Mesodermal cell (in vitro differentiated cells): ENCODE results near the gene SLC28A3.

ENCODE experiments used
- H3K27ac ChIP-seq: 2 replicates; pipeline ENCODE4 v1.7.0; 2013; ENCODE audit warnings: mild to moderate bottlenecking, low read depth, low read length, moderate library complexity; ENCODE audit not compliant: severe bottlenecking
- H3K36me3 ChIP-seq: 2 replicates; pipeline ENCODE4 v1.7.1; 2013; ENCODE audit warnings: mild to moderate bottlenecking, low read length, moderate library complexity; ENCODE audit not compliant: control insufficient read depth, insufficient read depth
- H3K4me1 ChIP-seq: one replicate; pipeline ENCODE4 v1.7.1; 2013; ENCODE audit warnings: mild to moderate bottlenecking, low read length; ENCODE audit not compliant: insufficient read depth, control insufficient read depth, poor library complexity, severe bottlenecking
- H3K4me3 ChIP-seq: 2 replicates; pipeline ENCODE4 v1.7.0; 2013; ENCODE audit warnings: low read length, control low read depth, mild to moderate bottlenecking; ENCODE audit not compliant: insufficient read depth, poor library complexity, severe bottlenecking; ENCODE audit errors: extremely low read depth
- H3K9me3 ChIP-seq: 2 replicates; pipeline ENCODE4 v1.7.1; 2013; ENCODE audit warnings: mild to moderate bottlenecking, low read length, moderate library complexity; ENCODE audit not compliant: control insufficient read depth
- WGBS, 2 experiments: methylation state at CpG; one replicate each; pipeline ENCODE4 v1.1.5; 2013; ENCODE audit warnings: missing lambda C conversion rate in 2 of 2; ENCODE audit not compliant: insufficient coverage in 2 of 2; 5-methylcytosine and 5-hydroxymethylcytosine counted together

Gene SLC28A3

DNA sequence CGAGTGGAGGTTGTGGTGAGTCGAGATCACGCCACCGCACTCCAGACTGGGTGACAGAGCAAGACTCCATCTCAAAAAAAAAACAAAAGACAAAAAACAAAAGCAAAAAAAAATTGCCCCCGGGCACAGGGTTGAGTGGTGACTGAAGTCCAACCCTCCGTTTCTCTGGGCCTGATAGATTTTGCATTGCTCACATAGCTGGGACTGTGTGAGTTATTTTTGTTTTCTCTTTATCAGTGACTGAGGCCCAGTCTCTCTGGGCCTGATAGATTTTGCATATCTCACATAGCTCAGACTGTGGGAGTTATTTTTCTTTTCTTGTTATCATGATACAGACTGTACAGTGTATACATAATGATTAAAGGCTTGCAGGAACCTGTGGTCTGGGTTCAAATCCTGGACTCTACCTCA, 2.6 kb upstream of the SLC28A3 start:
- WGBS, 2 experiments, result 71% methylated on average over 2 of the region's 6 CpGs; no CpG with 5 or more reads in 1 of the 2 experiments
- no peaks in the 10 kb centered on the region for H3K36me3 ChIP-seq
- peak overlapping the region; percentile 59 for H3K27ac ChIP-seq
- H3K9me3 ChIP-seq, result no peaks in the 10 kb centered on the region
- no peaks in the 10 kb centered on the region for H3K4me1 ChIP-seq
- no peak overlapping the region for H3K4me3 ChIP-seq

DNA sequence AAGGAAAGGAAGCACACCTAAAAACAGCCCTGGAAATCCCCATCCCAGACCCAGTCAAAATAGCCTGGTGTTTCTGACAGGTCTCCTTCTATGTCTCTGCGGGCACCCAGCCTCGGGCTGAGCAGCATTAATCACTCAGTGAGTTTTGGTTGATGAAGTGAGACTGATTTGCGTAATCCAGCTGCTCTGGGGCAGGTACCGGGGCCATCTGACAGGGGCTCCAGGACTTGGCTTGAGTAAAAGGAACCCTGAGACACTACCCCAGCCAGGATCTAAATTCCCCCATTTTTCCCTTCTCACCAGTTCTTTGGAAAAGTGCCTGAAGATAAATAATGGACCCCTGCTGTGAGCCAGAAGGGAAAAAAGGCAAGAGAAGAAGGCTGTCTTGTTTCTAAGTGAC, 596 bp downstream of the SLC28A3 start:
- Histone ChIP-seq H3K27ac (no peak overlapping the region), H3K4me3 (no peak overlapping the region)
- whole genome bisulfite sequencing, 2 experiments, result 100% methylated on average over 1 of the region's 4 CpGs; no CpG with 5 or more reads in 1 of the 2 experiments

DNA sequence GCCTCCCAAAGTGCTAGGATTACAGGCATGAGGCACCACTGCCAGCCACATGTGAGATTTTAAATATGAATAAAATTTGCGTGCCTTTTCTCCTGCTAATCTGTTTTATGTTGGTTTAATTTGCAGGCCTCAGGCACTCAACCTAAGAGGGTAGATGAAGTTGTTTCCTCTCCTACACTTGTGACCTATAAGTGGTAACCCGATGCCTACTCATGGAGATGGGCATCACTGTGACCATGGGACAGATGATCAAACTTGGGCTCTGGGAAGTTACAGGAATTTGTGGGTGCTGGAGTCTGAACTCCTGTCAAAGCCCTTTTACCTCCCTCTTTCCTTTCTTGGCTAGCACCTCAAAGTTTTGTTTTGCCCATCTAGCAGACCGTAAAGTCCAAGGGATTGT, 1.1 kb downstream of the SLC28A3 start:
- Histone ChIP-seq H3K36me3 (no peaks in the 10 kb centered on the region), H3K27ac (no peak overlapping the region), H3K4me1 (no peaks in the 10 kb centered on the region), H3K9me3 (no peaks in the 10 kb centered on the region), H3K4me3 (no peak overlapping the region)
- 85 to 100% methylated on average over 2 of the region's 3 CpGs for WGBS, 2 experiments

More for the DNA sequence above, 596 bp downstream of the SLC28A3 start:
- no peaks in the 10 kb centered on the region for H3K36me3 ChIP-seq
- no peaks in the 10 kb centered on the region for H3K9me3 ChIP-seq
- no peaks in the 10 kb centered on the region for H3K4me1 ChIP-seq

DNA sequence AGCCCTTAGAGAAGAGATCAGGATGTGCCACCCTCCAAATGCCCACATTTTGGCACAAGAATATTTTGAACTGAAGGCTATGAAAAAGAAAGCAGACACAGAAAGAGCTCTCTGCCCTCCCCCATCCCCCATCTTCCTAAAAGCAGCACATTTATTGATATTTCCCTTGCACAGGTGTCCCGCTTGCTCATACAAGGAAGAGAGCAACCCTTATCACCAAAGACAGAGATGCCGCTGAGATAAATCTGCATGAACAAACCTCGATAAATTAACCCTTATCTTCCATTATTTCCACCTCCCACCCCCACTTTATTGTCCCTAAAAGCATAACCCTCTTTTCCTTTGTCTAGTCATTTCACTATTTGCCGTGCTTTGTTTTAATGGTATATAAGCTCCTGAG, 1.8 kb downstream of the SLC28A3 start:
- Histone ChIP-seq H3K4me3 (no peak overlapping the region), H3K36me3 (no peaks in the 10 kb centered on the region), H3K4me1 (no peaks in the 10 kb centered on the region), H3K27ac (no peak overlapping the region), H3K9me3 (no peaks in the 10 kb centered on the region)
- WGBS, 2 experiments, result 81 to 92% methylated on average over 3 of the region's 4 CpGs

DNA sequence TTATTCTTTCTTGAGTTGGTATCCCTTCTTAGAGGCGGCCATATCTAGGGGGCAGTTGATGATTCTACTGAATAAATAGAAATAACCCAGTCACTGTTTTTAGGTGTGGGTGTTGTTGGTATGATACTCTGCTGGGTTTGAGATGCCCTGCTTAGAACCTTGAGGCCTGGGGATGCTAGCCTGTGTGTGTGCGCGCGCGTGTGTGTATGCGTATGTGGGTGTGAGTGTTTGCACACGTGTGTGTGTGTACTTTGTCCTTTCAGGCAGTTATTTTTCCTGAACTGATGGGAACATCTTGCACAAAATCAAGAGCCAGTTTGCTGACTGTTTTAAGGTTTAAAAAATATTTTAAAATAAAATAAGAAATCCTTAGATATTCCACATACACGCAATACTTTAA, 3.3 kb downstream of the SLC28A3 start:
- Histone ChIP-seq H3K4me3 (no peak overlapping the region), H3K36me3 (no peaks in the 10 kb centered on the region), H3K27ac (no peak overlapping the region), H3K4me1 (no peaks in the 10 kb centered on the region), H3K9me3 (no peaks in the 10 kb centered on the region)
- WGBS, 2 experiments, result 92 to 100% methylated on average over 6 to 7 of the region's 8 CpGs

DNA sequence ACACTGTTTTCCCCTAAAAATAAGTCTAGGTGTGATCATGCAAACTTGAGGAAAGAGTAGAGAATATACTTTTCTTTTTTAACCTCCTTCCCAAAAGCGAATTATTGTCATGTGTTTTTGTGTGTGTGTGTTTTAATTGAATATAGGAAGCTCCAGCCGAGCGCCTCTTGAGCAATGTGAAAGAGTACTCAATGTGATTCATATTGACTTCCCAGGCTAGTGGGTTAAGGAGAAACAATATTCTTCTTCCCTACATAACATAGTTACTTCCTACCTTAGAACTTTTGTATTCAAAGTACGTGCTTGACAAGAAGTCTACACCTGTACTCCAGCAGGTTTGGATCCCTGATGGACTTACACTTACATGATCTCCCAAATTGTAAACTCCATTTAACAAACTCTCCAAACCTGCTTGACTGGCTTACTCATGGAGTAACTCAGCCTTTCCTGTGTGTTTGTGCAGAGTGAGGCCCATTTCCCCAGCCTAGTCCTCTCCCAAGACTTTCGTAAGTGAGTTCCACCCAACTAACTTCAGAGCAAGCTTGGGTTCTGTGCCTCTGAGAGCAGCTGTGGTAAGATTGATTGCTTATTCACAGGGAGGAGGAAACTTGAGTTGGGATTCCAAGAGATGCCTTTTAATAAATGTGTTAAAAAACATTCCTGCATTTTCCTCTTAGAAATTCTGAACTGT, 9.3 kb downstream of the SLC28A3 start:
- Histone ChIP-seq H3K36me3 (no peaks in the 10 kb centered on the region), H3K9me3 (peaks cover 3% of the 10 kb centered on the region), H3K4me1 (no peaks in the 10 kb centered on the region), H3K27ac (no peak overlapping the region), H3K4me3 (no peak overlapping the region)
- 60 to 85% methylated on average over 1 of the region's 5 CpGs for WGBS, 2 experiments

DNA sequence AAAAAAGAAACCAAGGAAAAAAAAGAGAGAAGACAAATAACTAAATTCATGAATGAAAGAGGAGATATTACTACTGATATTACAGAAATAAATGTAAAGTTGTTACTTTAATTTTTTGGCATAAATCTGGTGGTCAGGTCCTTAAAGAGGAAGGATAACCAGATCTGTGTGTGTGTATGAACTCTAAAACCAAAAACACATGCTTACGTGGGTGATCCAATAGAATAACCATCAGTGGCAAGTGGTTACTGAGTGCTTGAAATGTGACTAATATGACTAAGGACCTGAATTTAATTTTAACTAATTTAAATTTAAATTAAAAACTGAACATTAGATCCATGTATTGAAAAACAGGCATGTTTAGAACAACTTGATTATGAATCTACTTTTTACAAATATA, 10.3 kb downstream of the SLC28A3 start:
- no CpG with 5 or more reads among the region's 1 CpG for WGBS, 2 experiments
- Histone ChIP-seq H3K36me3 (no peaks in the 10 kb centered on the region), H3K4me1 (no peaks in the 10 kb centered on the region), H3K4me3 (no peak overlapping the region), H3K27ac (no peak overlapping the region), H3K9me3 (peaks cover 3% of the 10 kb centered on the region)

DNA sequence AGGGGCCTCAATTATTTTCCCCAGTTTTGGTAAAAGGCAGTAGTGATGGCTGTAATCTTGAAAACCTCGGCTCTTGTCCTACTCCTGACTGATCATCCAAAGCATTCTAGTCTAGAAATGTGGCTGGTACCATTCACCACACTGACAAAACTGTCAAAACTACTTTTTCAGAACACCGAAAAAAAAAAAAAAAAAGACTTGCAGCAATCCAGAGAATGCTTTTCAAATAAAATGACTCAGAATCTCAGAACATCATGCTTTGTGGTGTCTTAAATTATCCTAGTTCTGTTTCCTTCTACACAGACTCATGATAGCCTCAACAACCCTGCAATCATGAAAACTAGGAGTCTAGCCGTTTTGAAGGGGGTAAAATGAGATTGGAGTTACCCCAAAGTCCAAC, 13.4 kb downstream of the SLC28A3 start:
- no peaks in the 10 kb centered on the region for H3K4me1 ChIP-seq
- H3K9me3 ChIP-seq, result peaks cover 3% of the 10 kb centered on the region
- no peak overlapping the region for H3K27ac ChIP-seq
- no peak overlapping the region for H3K4me3 ChIP-seq
- 100% methylated on average over 2 of the region's 3 CpGs; no CpG with 5 or more reads in 1 of the 2 experiments for WGBS, 2 experiments
- no peaks in the 10 kb centered on the region for H3K36me3 ChIP-seq

DNA sequence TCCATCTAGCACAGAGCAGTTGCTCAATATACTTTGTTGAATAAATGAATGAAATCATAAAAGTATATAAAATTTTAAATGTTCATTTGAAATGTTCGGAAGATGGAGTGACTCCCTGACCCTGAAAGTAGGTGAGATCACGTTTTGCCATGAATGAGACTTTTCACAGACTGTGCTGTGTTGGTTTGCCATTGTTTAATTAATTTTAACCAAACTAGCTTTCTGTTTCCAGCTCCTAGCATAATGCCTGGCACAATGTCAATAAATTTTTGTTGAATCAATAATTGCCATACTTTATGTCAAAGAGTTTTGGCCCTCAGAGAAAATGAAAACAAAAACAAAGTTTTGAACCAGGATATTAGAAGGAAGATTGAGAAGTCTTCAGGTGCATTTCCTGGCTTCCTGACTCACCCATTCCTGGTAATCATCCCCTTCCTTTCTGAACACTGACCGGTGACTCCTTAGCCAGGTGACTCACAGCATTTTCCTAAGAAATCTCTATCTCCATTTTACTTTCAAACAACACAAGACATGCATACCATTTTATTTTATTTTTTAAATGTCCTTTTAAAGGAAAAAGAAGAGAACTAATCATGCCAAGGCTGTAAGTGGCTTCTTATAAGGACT, 15.1 kb downstream of the SLC28A3 start:
- 83 to 86% methylated on average over 1 of the region's 3 CpGs for WGBS, 2 experiments
- Histone ChIP-seq H3K9me3 (peaks cover 3% of the 10 kb centered on the region), H3K4me1 (no peaks in the 10 kb centered on the region), H3K4me3 (no peak overlapping the region), H3K36me3 (no peaks in the 10 kb centered on the region), H3K27ac (no peak overlapping the region)

DNA sequence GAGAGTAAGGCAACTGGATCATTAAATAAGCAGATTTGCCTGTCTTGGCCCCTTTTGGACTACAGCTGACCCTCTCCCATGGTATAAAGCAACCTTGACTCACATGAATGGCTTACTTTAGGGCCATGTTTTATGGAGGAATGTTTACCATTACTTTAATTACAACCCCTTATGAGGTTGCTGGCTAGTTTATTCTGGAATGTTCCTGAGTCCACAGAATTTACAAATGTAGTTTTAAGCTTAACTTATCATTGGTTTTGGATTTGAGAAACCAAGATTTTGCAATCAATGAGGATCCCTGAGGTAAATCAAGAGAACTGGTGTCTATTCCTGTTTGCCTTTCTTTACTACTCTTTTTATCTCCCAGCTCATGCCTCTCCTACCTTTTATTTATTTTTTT, 15.7 kb downstream of the SLC28A3 start:
- H3K27ac ChIP-seq, result no peak overlapping the region

DNA sequence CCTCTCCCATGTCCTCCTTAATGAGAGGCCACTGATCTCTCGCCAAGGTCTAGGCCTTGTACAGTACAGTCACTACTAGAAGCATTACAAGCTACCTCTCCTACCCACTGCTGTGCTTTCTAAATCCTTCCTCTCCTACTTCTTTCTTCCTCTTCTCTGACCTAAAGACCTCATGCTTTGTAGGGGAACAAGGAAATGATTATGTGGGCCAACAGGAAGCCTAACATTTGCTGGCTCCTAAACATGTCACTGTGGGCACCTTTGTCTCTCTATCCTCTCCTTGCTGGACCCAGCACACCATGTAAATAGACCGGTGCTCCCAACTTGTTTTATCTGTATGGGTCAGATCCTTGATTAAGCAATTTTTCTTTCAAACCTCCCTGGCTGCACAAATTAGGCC, 16.7 kb downstream of the SLC28A3 start:
- WGBS, 2 experiments, result 100% methylated on average over 1 to 2 of the region's 2 CpGs
- Histone ChIP-seq H3K9me3 (peaks cover 2% of the 10 kb centered on the region), H3K27ac (no peak overlapping the region), H3K4me3 (no peak overlapping the region), H3K36me3 (no peaks in the 10 kb centered on the region), H3K4me1 (no peaks in the 10 kb centered on the region)

More for the DNA sequence above, 15.7 kb downstream of the SLC28A3 start:
- Histone ChIP-seq H3K4me1 (no peaks in the 10 kb centered on the region), H3K36me3 (no peaks in the 10 kb centered on the region), H3K9me3 (peaks cover 3% of the 10 kb centered on the region), H3K4me3 (no peak overlapping the region)
